Kidney (tissue), 14 donors: ENCODE data around the gene MIB1. TPM values are rescaled to one million over a fixed set of nuclear protein-coding genes. Genes with fewer than 3 reads are reported as not detected.

Experiments used
- DNase-seq, 5 donors: peaks; one replicate each; pipeline ENCODE4 v3.0.0-alpha.2; 2013 to 2020
- FAIRE-seq: peaks from 2 replicates; lab custom pipeline; 2012; peaks lifted over from hg19 to GRCh38; lab: Jason Lieb, UNC
- H3K27ac ChIP-seq, 2 donors: one replicate each; pipeline ENCODE4 v1.7.0; 2013; ENCODE audit warnings: low read depth in 2 of 2, low read length in 2 of 2, inconsistent platforms in 1 of 2
- H3K27me3 ChIP-seq: one replicate; pipeline ENCODE4 v1.7.1; 2013; ENCODE audit warnings: low read length, inconsistent platforms; ENCODE audit not compliant: control insufficient read depth, insufficient read depth
- H3K36me3 ChIP-seq, 3 donors: one replicate each; pipeline versions ENCODE4 v1.7.0 to v1.7.1; 2013; ENCODE audit warnings: low read length in 3 of 3, control low read depth in 1 of 3, inconsistent platforms in 1 of 3; ENCODE audit not compliant: insufficient read depth in 3 of 3, control insufficient read depth in 2 of 3
- H3K4me1 ChIP-seq, 3 donors: one replicate each; pipeline versions ENCODE4 v1.7.0 to v1.7.1; 2013; ENCODE audit warnings: low read length in 3 of 3, inconsistent platforms in 1 of 3, low read depth in 1 of 3; ENCODE audit not compliant: control insufficient read depth in 2 of 3, insufficient read depth in 2 of 3
- H3K4me3 ChIP-seq, 3 donors: one replicate each; pipeline versions ENCODE4 v1.7.0 to v1.8.1; 2013; ENCODE audit warnings: low read length in 3 of 3, control low read depth in 1 of 3, inconsistent platforms in 1 of 3
- H3K9ac ChIP-seq, 3 donors: one replicate each; pipeline versions ENCODE4 v1.7.0 to v1.7.1; 2013; ENCODE audit warnings: low read length in 3 of 3, control low read depth in 1 of 3, inconsistent platforms in 1 of 3
- H3K9me3 ChIP-seq, 3 donors: one replicate each; pipeline versions ENCODE4 v1.7.0 to v1.7.1; 2013; ENCODE audit warnings: low read length in 3 of 3, control low read depth in 1 of 3, inconsistent platforms in 1 of 3; ENCODE audit not compliant: control insufficient read depth in 2 of 3, insufficient read depth in 1 of 3
- CTCF ChIP-seq: IDR thresholded peaks from 3 replicates; pipeline ENCODE4 v1.5.1; 2012; ENCODE audit warnings: mild to moderate bottlenecking, moderate library complexity, borderline replicate concordance; ENCODE audit not compliant: insufficient read depth; ENCODE audit errors: extremely low read depth
- intact Hi-C: fragments of 100-400 bp; cut with DNase I; formaldehyde crosslinking; loops from one replicate; pipeline ENCODE4 v1.11.1; 2022
- polyA plus RNA-seq: library from polyadenylated mRNA; stranded (reverse); fragments of 350-450 nt; fragmentation: Illumina TruSeq; extraction: RNeasy Lipid Tissue Mini Kit (QIAGEN cat#74804); gene quantifications from one replicate; pipeline ENCODE4 v1.2.3, GENCODE V29; 2014; ENCODE audit warnings: low read depth, low replicate concordance; ENCODE audit not compliant: insufficient read depth
- total RNA-seq: library from RNA; stranded (reverse); fragmentation: NEBNext Ultra II Directional; extraction: Animal tissue kit (Norgen Biotek cat#: 25700); gene quantifications from one replicate; pipeline ENCODE4 v1.2.1, GENCODE V29; 2021
- donor health status: control.
- donor health status: control.
- donor health status: control.
- donor health status: control.
- donor health status: control.
- donor health status: DM: yes; HTN: yes; CAD: no.
- donor health status: Normal renal cell carcinoma (clear cell type).

Gene MIB1
- total and polyA plus RNA-seq, 2 donors from 2014 or later = 4.5 to 38.6 TPM

- H3K36me3 ChIP-seq = no peaks in the 10 kb centered on the region
- FAIRE-seq = no peak
- H3K27ac ChIP-seq = no peak overlapping the region
- H3K4me3 ChIP-seq = no peak overlapping the region
- no peak overlapping the region for H3K9ac ChIP-seq
- H3K4me1 ChIP-seq = no peaks in the 10 kb centered on the region
- H3K27me3 ChIP-seq = no peaks in the 10 kb centered on the region
- no peak for DNase-seq
- no peaks in the 10 kb centered on the region for H3K9me3 ChIP-seq
- TF ChIP-seq CTCF = no peak
- intact Hi-C loops = no loop called here
These were observed 160.9 kb downstream of the MIB1 start for GRCh38 chr18:21901423-21901945.

- no peaks in the 10 kb centered on the region for H3K9me3 ChIP-seq
- H3K27ac ChIP-seq = no peak overlapping the region
- no peaks in the 10 kb centered on the region for H3K36me3 ChIP-seq
- H3K9ac ChIP-seq = no peak overlapping the region
- no peaks in the 10 kb centered on the region for H3K4me1 ChIP-seq
- no peak for FAIRE-seq
- DNase-seq = no peak
- no peak for TF ChIP-seq CTCF
- intact Hi-C loops = no loop called here
- no peaks in the 10 kb centered on the region for H3K27me3 ChIP-seq
- H3K4me3 ChIP-seq = no peak overlapping the region
These were observed 163.1 kb downstream of the MIB1 start for GRCh38 chr18:21903709-21904108.

GRCh38 chr18:21904856-21905255 lies 164.3 kb downstream of the MIB1 start:
- FAIRE-seq (no peak), DNase-seq (peak in 1 of 5 donors; percentile 32)
- Histone ChIP-seq H3K9me3 (no peaks in the 10 kb centered on the region), H3K4me3 (no peak overlapping the region), H3K27me3 (no peaks in the 10 kb centered on the region), H3K4me1 (no peaks in the 10 kb centered on the region), H3K9ac (no peak overlapping the region), H3K27ac (no peak overlapping the region), H3K36me3 (no peaks in the 10 kb centered on the region)
- intact Hi-C loops = no loop called here
- no peak for TF ChIP-seq CTCF

GRCh38 chr18:21907451-21907850 lies 166.9 kb downstream of the MIB1 start:
- no peak for TF ChIP-seq CTCF
- Histone ChIP-seq H3K27ac (no peak overlapping the region), H3K4me3 (no peak overlapping the region), H3K9ac (no peak overlapping the region), H3K4me1 (no peaks in the 10 kb centered on the region), H3K27me3 (no peaks in the 10 kb centered on the region), H3K9me3 (no peaks in the 10 kb centered on the region), H3K36me3 (no peaks in the 10 kb centered on the region)
- DNase-seq (no peak), FAIRE-seq (no peak)
- intact Hi-C loops = no loop called here
